Stimulated activated CD8-positive, alpha-beta memory T cell treated with anti-CD3 and anti-CD28 coated beads, Interleukin-15, amount 100 ng/mL, for 1 hour (primary cell): ENCODE data around the gene PCCA.

Experiments
- DNase-seq: peaks from one replicate; pipeline ENCODE4 v3.0.0-alpha.2; 2020; ENCODE audit warnings: low read depth

The PCCA gene

GRCh38 chr13:100423375-100423774, 334.5 kb downstream of the PCCA start:
- DNase-seq, result no peak

GRCh38 chr13:100428986-100429385, 340.1 kb downstream of the PCCA start:
- DNase-seq, result no peak

GRCh38 chr13:100432611-100433010, 343.7 kb downstream of the PCCA start:
- DNase-seq, result no peak

GRCh38 chr13:100433475-100433874, 344.6 kb downstream of the PCCA start:
- no peak for DNase-seq

GRCh38 chr13:100434010-100434763, 345.3 kb downstream of the PCCA start:
- no peak for DNase-seq

GRCh38 chr13:100436099-100436498, 347.2 kb downstream of the PCCA start:
- no peak for DNase-seq

- DNase-seq, result no peak
Measured at GRCh38 chr13:100438059-100438788, 349.3 kb downstream of the PCCA start.

- DNase-seq, result no peak
Measured at GRCh38 chr13:100439247-100439970, 350.5 kb downstream of the PCCA start.

- no peak for DNase-seq
Measured at GRCh38 chr13:100440751-100441425, 352.0 kb downstream of the PCCA start.

GRCh38 chr13:100442095-100442832, 353.4 kb downstream of the PCCA start:
- no peak for DNase-seq

GRCh38 chr13:100443278-100443997, 354.5 kb downstream of the PCCA start:
- no peak for DNase-seq

GRCh38 chr13:100443998-100444328, 355.1 kb downstream of the PCCA start:
- no peak for DNase-seq

- no peak for DNase-seq
Measured at GRCh38 chr13:100447831-100448230, 358.9 kb downstream of the PCCA start.

- no peak for DNase-seq
Measured at GRCh38 chr13:100451923-100452322, 363.0 kb downstream of the PCCA start.

- DNase-seq, result no peak
Measured at GRCh38 chr13:100454876-100455275, 366.0 kb downstream of the PCCA start.

GRCh38 chr13:100458673-100459072, 369.8 kb downstream of the PCCA start:
- no peak for DNase-seq

GRCh38 chr13:100459747-100460146, 370.9 kb downstream of the PCCA start:
- no peak for DNase-seq

GRCh38 chr13:100460266-100460665, 371.4 kb downstream of the PCCA start:
- no peak for DNase-seq

GRCh38 chr13:100460791-100461190, 371.9 kb downstream of the PCCA start:
- no peak for DNase-seq

GRCh38 chr13:100461309-100462030, 372.6 kb downstream of the PCCA start:
- no peak for DNase-seq
